NCI-H1105 (cell line): Measurements from ENCODE around the gene GOLGA8N.
"Not testable (repeated sequence)": the region's sequence is repeated elsewhere in the genome, so short reads cannot be mapped to it uniquely, and the experiment has no call there.

Source experiments
- DNase-seq: peaks from one replicate; lab custom pipeline; 2025; lab: John Stamatoyannopoulos, UW

The GOLGA8N gene

DNA sequence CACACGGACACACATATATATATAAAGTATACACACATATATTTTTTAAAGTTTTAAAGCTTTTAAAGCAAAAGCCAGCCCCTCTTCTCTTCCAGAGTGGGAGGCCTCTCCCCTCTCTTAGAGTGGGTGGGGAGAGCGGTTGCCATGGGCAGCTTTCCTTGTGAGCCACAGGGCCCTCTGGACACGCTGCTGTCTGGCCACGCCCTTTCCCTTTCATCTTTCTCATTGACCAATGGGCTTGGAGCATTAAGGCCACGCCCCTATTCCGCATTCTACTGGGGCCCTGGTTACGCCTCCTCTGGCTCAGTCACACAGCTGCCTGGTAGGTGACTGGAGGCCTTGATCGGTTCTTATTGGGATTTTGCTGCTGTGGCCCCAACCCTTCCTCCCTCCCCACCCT, at the start of gene GOLGA8N:
Gene GOLGA8N, plus strand, starts transcription at position 306 of the 400 bp plus-strand sequence.
- DNase-seq, result not testable (repeated sequence)

DNA sequence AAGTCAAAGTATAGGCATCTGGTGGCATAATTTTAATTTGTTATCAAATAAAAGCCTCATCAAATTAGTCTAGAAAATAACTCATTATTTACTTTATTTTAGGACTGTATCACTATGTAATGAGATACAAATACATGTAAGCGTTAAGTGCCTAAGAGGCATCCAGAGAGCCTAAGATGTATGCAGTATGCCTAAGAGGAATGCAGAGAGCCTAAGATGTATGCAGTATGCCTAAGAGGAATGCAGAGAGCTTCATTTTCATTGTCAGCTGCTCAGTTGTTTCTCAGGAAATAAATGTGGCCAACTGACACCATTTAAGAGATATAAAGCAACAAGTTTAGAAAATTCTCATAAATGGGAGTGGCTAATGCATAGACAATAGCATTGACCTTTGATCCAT, 49.8 kb upstream of the GOLGA8N start:
- not testable (repeated sequence) for DNase-seq

- not testable (repeated sequence) for DNase-seq
Measured at GRCh38 chr15:32545129-32545528, 48.1 kb upstream of the GOLGA8N start.

- DNase-seq, result not testable (repeated sequence)
Measured at GRCh38 chr15:32554587-32554986, 38.7 kb upstream of the GOLGA8N start.

- DNase-seq, result not testable (repeated sequence)
Measured at GRCh38 chr15:32562198-32562597, 31.1 kb upstream of the GOLGA8N start.

DNA sequence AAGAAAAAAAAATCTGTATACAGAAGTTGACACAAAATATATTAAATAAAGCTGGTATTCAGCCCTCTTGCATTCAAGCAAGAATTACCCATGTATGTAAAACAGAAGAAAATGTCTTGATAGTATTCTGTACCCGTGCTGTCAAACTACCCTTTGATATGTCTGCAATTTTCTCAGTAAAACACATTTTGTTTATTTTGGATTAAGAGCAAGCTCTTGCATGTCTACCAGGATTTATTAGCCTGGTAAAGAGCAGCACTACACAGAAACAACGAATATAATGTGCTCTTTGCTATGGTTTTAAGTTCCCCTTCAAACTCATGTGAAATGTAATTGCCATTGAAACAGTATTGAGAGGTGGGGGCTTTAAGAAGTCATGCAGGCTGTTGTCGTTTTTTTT, 24.3 kb upstream of the GOLGA8N start:
- DNase-seq, result not testable (repeated sequence)

DNA sequence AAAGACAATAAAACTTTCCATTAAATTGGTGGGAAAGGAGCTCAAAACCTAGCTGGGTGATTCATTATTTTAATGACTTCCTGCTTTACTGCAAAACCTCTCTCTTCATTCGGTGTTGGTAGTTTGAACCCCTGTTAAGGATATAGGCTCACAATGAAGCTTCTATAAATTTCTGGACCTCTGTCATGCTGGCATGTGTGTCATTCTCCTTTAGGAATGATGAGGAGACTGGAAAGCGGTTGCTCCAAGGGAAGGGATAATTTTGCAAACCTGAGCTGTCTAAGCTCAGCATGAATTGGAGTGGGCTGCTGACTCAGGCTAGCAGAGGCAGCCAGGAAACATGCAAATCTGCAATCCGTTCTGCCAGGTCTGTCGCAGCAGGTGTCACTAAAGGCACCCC, 14.8 kb upstream of the GOLGA8N start:
- not testable (repeated sequence) for DNase-seq

DNA sequence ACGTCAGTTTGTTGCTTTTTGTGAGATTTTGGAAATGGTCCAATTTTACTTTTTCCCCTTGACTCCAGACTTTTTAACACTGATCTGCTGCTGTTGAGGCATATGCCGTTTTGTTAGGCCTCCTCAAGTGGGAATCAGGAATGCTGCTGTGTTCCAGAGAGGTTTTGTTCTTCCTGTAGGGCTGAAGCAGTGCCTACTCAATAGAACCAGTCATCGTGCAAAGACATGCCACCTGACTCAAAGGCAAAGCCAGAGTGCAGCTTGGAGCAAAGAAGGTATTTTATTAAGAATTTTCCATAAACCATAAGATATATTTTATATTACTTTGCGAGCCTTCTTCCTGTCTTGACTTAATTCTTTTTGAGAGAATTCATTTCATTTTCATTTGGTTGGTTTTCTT, 7.4 kb upstream of the GOLGA8N start:
- DNase-seq, result not testable (repeated sequence)

- DNase-seq, result not testable (repeated sequence)
Measured at GRCh38 chr15:32609518-32609917, 16.3 kb downstream of the GOLGA8N start.

- not testable (repeated sequence) for DNase-seq
Measured at GRCh38 chr15:32610719-32611118, 17.5 kb downstream of the GOLGA8N start.

DNA sequence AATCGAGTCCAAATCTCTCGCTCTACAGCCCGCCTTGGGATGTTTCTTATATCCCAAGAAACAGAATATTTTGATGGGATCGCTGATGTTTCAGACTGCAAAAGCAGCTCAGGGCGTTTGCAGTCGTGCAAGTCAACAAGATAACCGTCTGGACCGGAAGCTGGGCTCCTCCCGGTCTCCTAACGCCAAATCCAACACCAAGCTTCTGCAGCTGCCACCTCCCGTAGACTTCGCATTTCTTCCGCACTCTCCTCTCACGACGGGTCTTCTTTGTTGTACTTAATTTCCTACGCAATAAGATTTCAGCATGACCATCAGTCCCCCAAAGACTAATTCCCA, 21.4 kb downstream of the GOLGA8N start:
- DNase-seq, result not testable (repeated sequence)

DNA sequence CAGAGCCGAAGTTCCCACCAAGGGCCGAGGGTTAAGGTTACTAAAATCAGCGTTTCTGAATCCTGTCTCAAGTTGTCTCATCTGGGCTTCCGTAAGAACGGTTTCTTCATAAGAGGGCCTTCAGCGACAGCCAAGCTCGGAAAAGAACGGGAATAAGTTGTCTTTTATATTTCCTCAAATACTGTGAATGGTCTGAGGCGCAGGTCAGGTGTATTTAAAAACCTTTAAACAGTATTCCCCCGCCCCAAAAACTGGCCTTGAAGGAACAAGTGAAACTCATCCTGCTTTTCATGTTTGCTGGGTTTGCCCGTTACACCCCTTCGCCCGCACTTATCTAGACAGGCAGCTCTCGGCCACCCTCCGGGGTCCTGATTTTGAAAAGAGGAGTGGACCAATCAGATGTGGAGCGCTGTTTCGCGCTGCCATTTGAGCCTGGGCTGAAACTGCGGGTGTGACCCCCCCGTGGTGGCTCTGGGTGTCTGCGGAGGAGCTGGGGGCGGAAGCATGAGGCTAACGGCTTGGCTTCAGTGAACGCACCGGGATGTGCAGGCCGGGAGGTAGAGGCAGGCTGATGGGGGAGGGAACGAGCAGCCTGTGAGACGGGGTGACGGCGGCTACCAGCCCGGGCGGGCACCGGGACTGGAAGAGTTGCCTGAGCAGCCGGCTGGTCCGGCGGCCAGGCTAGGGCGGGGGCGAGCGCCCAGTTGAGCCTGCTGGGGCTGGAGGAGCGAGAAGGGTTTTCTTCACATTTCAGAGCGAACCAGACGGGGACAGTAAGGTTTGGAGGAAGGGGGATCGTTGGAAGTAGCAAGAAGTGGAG, 22.0 kb downstream of the GOLGA8N start, which contains the start of gene ARHGAP11A:
Gene ARHGAP11A, plus strand, starts transcription at position 454 of the 820 bp plus-strand sequence. CDS start 708 bp downstream, outside the sequence.
- not testable (repeated sequence) for DNase-seq

DNA sequence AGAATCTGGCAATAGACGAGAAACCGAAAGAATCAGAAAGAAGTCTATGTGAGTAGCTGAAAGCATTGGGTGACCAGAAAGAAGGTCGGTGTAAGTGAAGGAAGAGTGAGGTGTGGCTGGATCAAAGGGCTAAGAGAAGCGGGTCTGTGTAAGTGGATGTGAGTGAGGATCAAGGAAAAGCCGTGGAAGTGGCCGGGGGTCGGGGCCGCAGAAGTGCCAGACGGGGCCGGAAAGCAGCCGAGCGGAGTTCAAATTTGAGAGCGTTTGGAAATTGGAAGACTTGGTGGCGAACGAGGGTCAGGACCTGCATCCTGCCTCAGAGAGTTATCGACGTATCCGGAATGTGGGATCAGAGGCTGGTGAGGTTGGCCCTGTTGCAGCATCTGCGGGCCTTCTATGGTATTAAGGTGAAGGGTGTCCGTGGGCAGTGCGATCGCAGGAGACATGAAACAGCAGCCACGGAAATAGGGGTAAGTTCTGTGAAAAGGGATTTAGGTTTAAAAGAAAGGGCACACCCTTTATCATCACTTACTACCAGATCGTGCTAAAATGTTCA, 22.7 kb downstream of the GOLGA8N start:
- DNase-seq, result not testable (repeated sequence)

DNA sequence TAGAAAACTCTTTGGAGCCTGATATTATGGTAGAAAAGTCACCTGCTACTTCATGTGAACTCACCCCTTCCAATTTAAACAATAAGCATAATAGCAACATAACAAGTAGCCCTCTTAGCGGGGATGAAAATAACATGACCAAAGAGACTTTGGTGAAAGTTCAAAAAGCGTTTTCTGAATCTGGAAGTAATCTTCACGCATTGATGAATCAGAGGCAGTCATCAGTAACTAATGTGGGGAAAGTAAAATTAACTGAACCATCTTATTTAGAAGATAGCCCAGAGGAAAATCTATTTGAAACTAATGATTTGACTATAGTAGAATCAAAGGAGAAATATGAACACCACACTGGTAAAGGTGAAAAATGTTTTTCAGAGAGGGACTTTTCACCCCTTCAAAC, 43.2 kb downstream of the GOLGA8N start:
- no peak for DNase-seq

- DNase-seq, result no peak
Measured at GRCh38 chr15:32636908-32637567, 43.8 kb downstream of the GOLGA8N start.

DNA sequence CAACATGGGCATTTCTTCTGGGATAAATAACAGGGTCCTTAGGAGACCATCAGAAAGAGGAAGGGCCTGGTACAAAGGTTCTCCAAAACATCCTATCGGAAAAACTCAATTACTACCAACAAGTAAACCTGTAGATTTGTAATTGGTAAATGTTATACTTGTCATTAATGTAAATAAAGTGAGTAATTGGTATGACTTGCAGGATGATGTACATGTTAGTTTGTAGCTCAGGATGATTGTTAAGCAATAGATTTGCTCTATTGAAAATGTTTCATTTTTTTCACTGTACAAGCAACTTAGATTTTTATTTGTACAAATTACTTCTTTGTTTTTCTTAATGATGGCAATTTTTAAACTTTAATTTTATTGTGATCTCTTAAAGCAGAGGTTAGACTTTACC, 44.4 kb downstream of the GOLGA8N start:
- DNase-seq, result no peak

GRCh38 chr15:32641517-32642059, 48.3 kb downstream of the GOLGA8N start, which contains the start of gene SCG5:
Gene SCG5 (plus strand): TSS chr15:32641710. CDS start chr15:32643593, 1,883 bp downstream.
- DNase-seq, result peak; percentile 75

DNA sequence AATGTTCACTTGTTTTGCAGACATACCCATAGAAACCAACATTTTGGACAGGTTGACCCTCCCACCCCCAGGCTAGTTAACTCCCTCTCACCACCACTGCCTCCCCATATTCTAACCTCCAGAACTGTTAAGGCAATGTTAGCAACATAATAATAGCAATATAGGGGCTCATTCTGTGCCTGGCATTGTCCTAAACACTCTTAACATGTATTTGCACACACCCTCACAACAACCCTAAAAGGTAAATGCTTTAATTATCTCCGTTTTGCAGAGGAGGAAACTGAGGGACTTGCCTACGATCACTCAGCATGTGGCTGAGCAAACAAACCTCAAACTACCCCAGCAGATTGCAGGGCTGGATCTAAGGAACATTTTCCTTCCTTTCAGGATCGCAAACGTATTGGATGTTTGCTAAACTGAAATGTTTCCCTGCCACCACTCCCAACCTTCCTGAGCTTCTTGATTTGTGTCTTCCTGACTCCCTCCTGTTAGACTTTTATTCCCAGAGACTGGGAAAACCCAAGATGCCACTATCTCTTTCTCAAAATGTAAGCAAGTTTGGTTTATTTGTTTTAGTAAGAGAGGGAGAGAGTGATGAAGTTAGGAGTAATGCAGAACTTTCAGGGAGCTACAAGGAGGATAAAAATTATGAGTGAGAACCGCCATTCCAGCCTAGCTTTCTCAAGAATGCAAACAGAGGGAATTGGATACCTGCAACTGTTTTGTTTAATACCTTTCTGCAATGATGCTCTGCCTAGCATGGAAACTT, 49.6 kb downstream of the GOLGA8N start:
- no peak for DNase-seq

DNA sequence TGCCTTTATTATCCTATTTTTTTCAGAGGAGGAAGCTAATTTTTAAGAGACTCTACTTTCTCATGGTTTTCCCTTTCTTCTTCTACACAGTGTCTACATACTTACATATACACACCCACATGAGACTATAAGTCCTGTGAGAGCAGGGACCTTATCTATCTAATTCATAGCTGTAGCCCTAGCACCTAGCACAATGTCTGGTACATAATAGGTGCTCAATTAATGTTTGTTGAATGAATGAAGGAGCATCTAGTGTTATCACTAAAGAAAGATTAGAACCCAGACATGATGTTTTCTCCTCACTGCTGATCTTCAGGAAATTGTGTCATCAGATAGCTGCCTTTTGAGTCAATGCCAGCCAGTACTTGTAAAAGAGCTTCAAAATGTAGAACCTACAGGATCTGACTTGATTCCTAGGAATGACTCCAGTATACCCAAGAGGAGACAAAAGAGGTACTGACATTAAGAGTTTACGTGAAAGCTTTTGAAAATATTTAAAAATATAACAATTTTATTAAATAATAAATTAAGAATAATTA, 50.7 kb downstream of the GOLGA8N start:
- no peak for DNase-seq

GRCh38 chr15:32646291-32646690, 53.0 kb downstream of the GOLGA8N start:
- DNase-seq, result peak; percentile 79

- no peak for DNase-seq
Measured at GRCh38 chr15:32649342-32649741, 56.1 kb downstream of the GOLGA8N start.
